WTC11 (cell line): ENCODE data around the gene SHTN1. TPM values are rescaled to one million over a fixed set of nuclear protein-coding genes. Genes with fewer than 3 reads are reported as not detected.

ENCODE experiments used
- ATAC-seq: fragments of 200-7000 bp; cut with Tn5 transposase; 2 replicates; pipeline ENCODE4 v1.10.0; 2021; ENCODE audit warnings: mild to moderate bottlenecking, moderate library complexity
- CTCF ChIA-PET: fragments of 300-600 bp; sonication (Branson Sonifier 250); formaldehyde crosslinking; loops from one replicate; lab custom pipeline; 2021; ENCODE audit warnings: antibody characterized with exemption; lab: Charles Lee
- POLR2A ChIA-PET: fragments of 350-600 bp; sonication (Branson Sonifier 250); formaldehyde crosslinking; loops from one replicate; lab custom pipeline; 2021; ENCODE audit warnings: antibody characterized with exemption; lab: Charles Lee
- DNase-seq: peaks from one replicate; pipeline ENCODE4 v3.0.0; 2021; ENCODE audit warnings: low spot score
- H3K27ac Mint-ChIP-seq: 2 replicates; pipeline ENCODE4 v1.8.0; 2021; ENCODE audit warnings: mixed read lengths
- H3K27me3 Mint-ChIP-seq: 2 replicates; pipeline ENCODE4 v1.8.0; 2021; ENCODE audit warnings: low read depth, mild to moderate bottlenecking, moderate library complexity, mixed read lengths
- H3K36me3 Mint-ChIP-seq: 2 replicates; pipeline ENCODE4 v1.8.0; 2021; ENCODE audit warnings: mixed read lengths
- H3K4me1 Mint-ChIP-seq: 2 replicates; pipeline ENCODE4 v1.8.0; 2022; ENCODE audit warnings: mixed read lengths
- H3K4me3 Mint-ChIP-seq: 2 replicates; pipeline ENCODE4 v1.8.0; 2021; ENCODE audit warnings: mild to moderate bottlenecking, moderate library complexity, mixed read lengths
- H3K9me3 Mint-ChIP-seq: 2 replicates; pipeline ENCODE4 v1.8.0; 2021; ENCODE audit warnings: mixed read lengths
- AFF4 ChIP-seq: sonication (generic); formaldehyde crosslinking; IDR thresholded peaks from 2 replicates; pipeline ENCODE4 v1.8.1; 2023; ENCODE audit warnings: mild to moderate bottlenecking, missing genetic modification reagents, borderline replicate concordance
- ATF1 ChIP-seq: sonication (generic); formaldehyde crosslinking; IDR thresholded peaks from 2 replicates; pipeline ENCODE4 v1.8.1; 2023; ENCODE audit warnings: mild to moderate bottlenecking, moderate library complexity, missing genetic modification reagents
- CBFB ChIP-seq: sonication (generic); formaldehyde crosslinking; IDR thresholded peaks from 2 replicates; pipeline ENCODE4 v1.8.1; 2022; ENCODE audit warnings: mild to moderate bottlenecking, low read depth, missing genetic modification reagents
- ELF4 ChIP-seq: sonication (generic); formaldehyde crosslinking; IDR thresholded peaks from 2 replicates; pipeline ENCODE4 v1.8.1; 2022; ENCODE audit warnings: low read depth, mild to moderate bottlenecking, moderate library complexity, missing genetic modification reagents
- ESRRA ChIP-seq: sonication (generic); formaldehyde crosslinking; IDR thresholded peaks from 2 replicates; pipeline ENCODE4 v1.8.1; 2022; ENCODE audit warnings: mild to moderate bottlenecking, missing genetic modification reagents, borderline replicate concordance
- FOXK1 ChIP-seq: sonication (generic); formaldehyde crosslinking; IDR thresholded peaks from 2 replicates; pipeline ENCODE4 v1.8.0; 2022; ENCODE audit warnings: mild to moderate bottlenecking, moderate library complexity, missing genetic modification reagents
- MYBL2 ChIP-seq: sonication (generic); formaldehyde crosslinking; IDR thresholded peaks from 2 replicates; pipeline ENCODE4 v1.8.1; 2023; ENCODE audit warnings: mild to moderate bottlenecking, moderate library complexity, missing genetic modification reagents
- NFATC4 ChIP-seq: fragments of 250-450 bp; sonication (Bioruptor Pico); IDR thresholded peaks from 2 replicates; pipeline ENCODE4 v1.9.0; 2021; ENCODE audit warnings: mild to moderate bottlenecking
- NFYB ChIP-seq: sonication (generic); formaldehyde crosslinking; conservative IDR thresholded peaks from 2 replicates; pipeline ENCODE4 v1.8.0; 2022; ENCODE audit warnings: low read depth, missing genetic modification reagents
- SP1 ChIP-seq: sonication (generic); formaldehyde crosslinking; conservative IDR thresholded peaks from 2 replicates; pipeline ENCODE4 v1.8.1; 2022; ENCODE audit warnings: missing genetic modification reagents
- TCF7 ChIP-seq: sonication (generic); formaldehyde crosslinking; IDR thresholded peaks from 2 replicates; pipeline ENCODE4 v1.8.0; 2022; ENCODE audit warnings: mild to moderate bottlenecking, low read depth, missing genetic modification reagents, moderate library complexity
- ZNF263 ChIP-seq: sonication (generic); formaldehyde crosslinking; IDR thresholded peaks from 2 replicates; pipeline ENCODE4 v1.8.1; 2022; ENCODE audit warnings: low read depth, mild to moderate bottlenecking, moderate library complexity, missing genetic modification reagents
- ZNF512 ChIP-seq: sonication (generic); formaldehyde crosslinking; IDR thresholded peaks from 2 replicates; pipeline ENCODE4 v1.8.1; 2022; ENCODE audit warnings: missing genetic modification reagents, borderline replicate concordance
- ZNF671 ChIP-seq: fragments of 250-450 bp; sonication (Bioruptor Pico); IDR thresholded peaks from 2 replicates; pipeline ENCODE4 v1.8.0; 2021; ENCODE audit warnings: mild to moderate bottlenecking
- ZSCAN18 ChIP-seq: fragments of 250-450 bp; sonication (Bioruptor Pico); IDR thresholded peaks from 2 replicates; pipeline ENCODE4 v2.1.2; 2022; ENCODE audit warnings: mild to moderate bottlenecking, moderate library complexity
- total RNA-seq: library from RNA; stranded (reverse); gene quantifications from 3 replicates; pipeline ENCODE4 v1.2.3, GENCODE V29; 2021
- TF ChIP-seq, protein P1 (sequence below): sonication (generic); formaldehyde crosslinking; IDR thresholded peaks from 2 replicates; pipeline ENCODE4 v1.8.1; 2023; ENCODE audit warnings: mild to moderate bottlenecking, missing genetic modification reagents, moderate library complexity
- TF ChIP-seq, protein P2 (sequence below): sonication (generic); formaldehyde crosslinking; IDR thresholded peaks from 2 replicates; pipeline ENCODE4 v1.8.1; 2023; ENCODE audit warnings: mild to moderate bottlenecking, missing genetic modification reagents
- TF ChIP-seq, protein P3 (sequence below): sonication (generic); formaldehyde crosslinking; IDR thresholded peaks from 2 replicates; pipeline ENCODE4 v1.8.0; 2022; ENCODE audit warnings: mild to moderate bottlenecking, missing genetic modification reagents

Gene SHTN1
- total RNA-seq, 1 experiment from 2014 or later = 11.0 TPM

DNA sequence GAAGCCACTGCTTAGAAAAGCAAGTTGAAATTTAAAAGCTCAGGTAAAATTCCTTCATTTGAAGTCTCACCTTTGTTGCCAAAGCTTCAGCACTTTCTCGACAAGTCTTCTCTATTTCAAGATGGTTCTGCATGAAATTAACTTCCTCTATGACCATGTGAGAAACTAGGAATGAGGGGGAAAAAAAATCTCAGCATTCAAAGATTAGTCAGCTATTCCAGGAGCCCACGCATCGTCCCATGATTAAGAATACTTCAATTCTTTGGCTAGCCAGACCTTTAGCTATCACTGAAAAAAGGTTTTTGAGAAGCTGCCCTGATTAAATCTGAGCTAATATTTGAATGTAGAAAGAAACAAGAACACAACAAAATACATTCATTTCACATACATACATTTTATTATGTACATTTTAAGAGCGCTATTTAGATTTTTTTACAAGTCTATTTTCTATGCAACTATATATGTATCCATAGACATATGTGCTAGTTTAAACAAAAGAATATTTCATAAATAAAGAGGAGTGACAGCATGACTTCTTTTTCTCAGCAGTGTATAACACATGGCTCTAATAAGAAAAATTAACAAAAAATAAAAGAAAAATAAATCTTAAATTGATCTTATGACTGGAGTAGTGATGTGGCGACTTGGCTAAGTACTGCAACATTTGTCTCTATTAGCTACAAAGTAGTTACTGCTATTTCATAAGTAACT, 44.8 kb downstream of the SHTN1 start:
- no peak for TF ChIP-seq ZNF263
- TF ChIP-seq MYBL2 (CRISPR knock-in tag) = no peak
- TF ChIP-seq ZNF512 (CRISPR knock-in tag) = no peak
- TF ChIP-seq, protein P1, sequence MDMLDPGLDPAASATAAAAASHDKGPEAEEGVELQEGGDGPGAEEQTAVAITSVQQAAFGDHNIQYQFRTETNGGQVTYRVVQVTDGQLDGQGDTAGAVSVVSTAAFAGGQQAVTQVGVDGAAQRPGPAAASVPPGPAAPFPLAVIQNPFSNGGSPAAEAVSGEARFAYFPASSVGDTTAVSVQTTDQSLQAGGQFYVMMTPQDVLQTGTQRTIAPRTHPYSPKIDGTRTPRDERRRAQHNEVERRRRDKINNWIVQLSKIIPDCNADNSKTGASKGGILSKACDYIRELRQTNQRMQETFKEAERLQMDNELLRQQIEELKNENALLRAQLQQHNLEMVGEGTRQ (CRISPR knock-in tag) = no peak
- TF ChIP-seq FOXK1 (CRISPR knock-in tag) = no peak
- TF ChIP-seq, protein P2, sequence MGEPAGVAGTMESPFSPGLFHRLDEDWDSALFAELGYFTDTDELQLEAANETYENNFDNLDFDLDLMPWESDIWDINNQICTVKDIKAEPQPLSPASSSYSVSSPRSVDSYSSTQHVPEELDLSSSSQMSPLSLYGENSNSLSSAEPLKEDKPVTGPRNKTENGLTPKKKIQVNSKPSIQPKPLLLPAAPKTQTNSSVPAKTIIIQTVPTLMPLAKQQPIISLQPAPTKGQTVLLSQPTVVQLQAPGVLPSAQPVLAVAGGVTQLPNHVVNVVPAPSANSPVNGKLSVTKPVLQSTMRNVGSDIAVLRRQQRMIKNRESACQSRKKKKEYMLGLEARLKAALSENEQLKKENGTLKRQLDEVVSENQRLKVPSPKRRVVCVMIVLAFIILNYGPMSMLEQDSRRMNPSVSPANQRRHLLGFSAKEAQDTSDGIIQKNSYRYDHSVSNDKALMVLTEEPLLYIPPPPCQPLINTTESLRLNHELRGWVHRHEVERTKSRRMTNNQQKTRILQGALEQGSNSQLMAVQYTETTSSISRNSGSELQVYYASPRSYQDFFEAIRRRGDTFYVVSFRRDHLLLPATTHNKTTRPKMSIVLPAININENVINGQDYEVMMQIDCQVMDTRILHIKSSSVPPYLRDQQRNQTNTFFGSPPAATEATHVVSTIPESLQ = no peak
- TF ChIP-seq ZSCAN18 = no peak
- no peak for TF ChIP-seq ZNF671 (CRISPR knock-in tag)
- TF ChIP-seq NFATC4 (CRISPR knock-in tag) = no peak
- TF ChIP-seq, protein P3, sequence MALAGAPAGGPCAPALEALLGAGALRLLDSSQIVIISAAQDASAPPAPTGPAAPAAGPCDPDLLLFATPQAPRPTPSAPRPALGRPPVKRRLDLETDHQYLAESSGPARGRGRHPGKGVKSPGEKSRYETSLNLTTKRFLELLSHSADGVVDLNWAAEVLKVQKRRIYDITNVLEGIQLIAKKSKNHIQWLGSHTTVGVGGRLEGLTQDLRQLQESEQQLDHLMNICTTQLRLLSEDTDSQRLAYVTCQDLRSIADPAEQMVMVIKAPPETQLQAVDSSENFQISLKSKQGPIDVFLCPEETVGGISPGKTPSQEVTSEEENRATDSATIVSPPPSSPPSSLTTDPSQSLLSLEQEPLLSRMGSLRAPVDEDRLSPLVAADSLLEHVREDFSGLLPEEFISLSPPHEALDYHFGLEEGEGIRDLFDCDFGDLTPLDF (CRISPR knock-in tag) = no peak
- TF ChIP-seq AFF4 (CRISPR knock-in tag) = no peak
- TF ChIP-seq CBFB = no peak
- TF ChIP-seq ATF1 (CRISPR knock-in tag) = no peak
- TF ChIP-seq SP1 (CRISPR knock-in tag) = no peak
- TF ChIP-seq ELF4 (CRISPR knock-in tag) = no peak
- TF ChIP-seq TCF7 (CRISPR knock-in tag) = no peak
- no peak for TF ChIP-seq NFYB (CRISPR knock-in tag)
- no peak for TF ChIP-seq ESRRA (CRISPR knock-in tag)
- ChIA-PET CTCF (interaction anchor here (0.9 kb wide), 1 partner anchor 20 kb away, joined by 3 read pairs; no protein-coding TSS in a partner anchor), POLR2A (no interaction called here)
- Mint-ChIP-seq H3K36me3 (no peaks in the 10 kb centered on the region), H3K27me3 (no peaks in the 10 kb centered on the region), H3K4me1 (no peaks in the 10 kb centered on the region), H3K4me3 (no peak overlapping the region), H3K9me3 (no peaks in the 10 kb centered on the region), H3K27ac (no peak overlapping the region)
- DNase-seq (no peak), ATAC-seq (no peak)
